HEK293 (cell line): ENCODE data around the gene ENGASE.

ENCODE experiments used
- CTCF ChIA-PET: fragments of 350-600 bp; formaldehyde crosslinking; extraction: SDS; loops from one replicate; lab custom pipeline; 2021; ENCODE audit warnings: antibody characterized with exemption; lab: Yijun Ruan, JAX
- POLR2A ChIA-PET: fragments of 300-600 bp; formaldehyde crosslinking; extraction: SDS; loops from one replicate; lab custom pipeline; 2020; ENCODE audit warnings: antibody characterized with exemption, inconsistent platforms; lab: Yijun Ruan, JAX
- H3K27ac ChIP-seq: fragments of 200-500 bp; sonication (Bioruptor generic); 2 replicates; pipeline ENCODE4 v1.5.1; 2014; ENCODE audit warnings: low read depth, low read length, control low read depth, inconsistent platforms; ENCODE audit errors: extremely low read depth
- H3K36me3 ChIP-seq, 2 experiments: fragments of 200-500 bp in 1 of 2; sonication (Bioruptor generic) in 1 of 2; 1 replicate in 1 of 2; 2 replicates in 1 of 2; pipeline ENCODE4 v1.5.1; 2014 to 2017; ENCODE audit warnings: inconsistent platforms in 2 of 2, low read length in 2 of 2; ENCODE audit not compliant: control insufficient read depth in 2 of 2, insufficient read depth in 1 of 2
- H3K4me1 ChIP-seq: fragments of 200-500 bp; sonication (Bioruptor generic); 2 replicates; pipeline ENCODE4 v1.5.1; 2014; ENCODE audit warnings: mild to moderate bottlenecking, low read length, inconsistent platforms; ENCODE audit not compliant: control insufficient read depth, insufficient read depth
- H3K4me3 ChIP-seq: 2 replicates; pipeline ENCODE4 v1.5.1; 2011; ENCODE audit warnings: low read depth, mild to moderate bottlenecking, control low read depth, low read length, moderate library complexity
- H3K9me3 ChIP-seq: fragments of 200-500 bp; sonication (Bioruptor generic); 2 replicates; pipeline ENCODE4 v1.5.1; 2014; ENCODE audit warnings: low read depth, low read length, inconsistent platforms; ENCODE audit not compliant: control insufficient read depth, insufficient read depth
- AEBP2 ChIP-seq: fragments of 450-650 bp; formaldehyde crosslinking; IDR thresholded peaks from 2 replicates; pipeline ENCODE4 v1.5.1; 2016; ENCODE audit warnings: missing biosample characterization, missing genetic modification characterization, borderline replicate concordance
- HOXC10 ChIP-seq: sonication (generic); formaldehyde crosslinking; IDR thresholded peaks from 2 replicates; pipeline ENCODE4 v1.8.1; 2023; ENCODE audit warnings: mild to moderate bottlenecking, missing genetic modification reagents
- PRDM10 ChIP-seq: fragments of 450-650 bp; formaldehyde crosslinking; IDR thresholded peaks from 2 replicates; pipeline ENCODE4 v1.5.1; 2016; ENCODE audit warnings: missing biosample characterization, missing genetic modification characterization
- RBAK ChIP-seq: fragments of 450-650 bp; formaldehyde crosslinking; IDR thresholded peaks from 2 replicates; pipeline ENCODE4 v1.5.1; 2016; ENCODE audit warnings: missing biosample characterization, missing genetic modification characterization
- TSHZ1 ChIP-seq: fragments of 450-650 bp; formaldehyde crosslinking; IDR thresholded peaks from 2 replicates; pipeline ENCODE4 v1.5.1; 2016; ENCODE audit warnings: missing biosample characterization, missing genetic modification characterization, borderline replicate concordance
- ZBTB11 ChIP-seq: fragments of 450-650 bp; formaldehyde crosslinking; conservative IDR thresholded peaks from 2 replicates; pipeline ENCODE4 v1.5.1; 2016; ENCODE audit warnings: low read depth, missing biosample characterization, missing genetic modification characterization
- ZBTB44 ChIP-seq: fragments of 450-650 bp; IDR thresholded peaks from 2 replicates; pipeline ENCODE4 v1.5.1; 2018; ENCODE audit warnings: missing biosample characterization, mild to moderate bottlenecking, missing genetic modification characterization
- ZNF114 ChIP-seq: fragments of 450-650 bp; formaldehyde crosslinking; IDR thresholded peaks from 2 replicates; pipeline ENCODE4 v1.5.0; 2017; ENCODE audit warnings: missing biosample characterization, missing genetic modification characterization
- ZNF391 ChIP-seq: fragments of 450-650 bp; formaldehyde crosslinking; IDR thresholded peaks from 2 replicates; pipeline ENCODE4 v1.5.1; 2016; ENCODE audit warnings: low read depth, missing biosample characterization, missing genetic modification characterization, borderline replicate concordance
- ZNF426 ChIP-seq: fragments of 450-650 bp; formaldehyde crosslinking; IDR thresholded peaks from 2 replicates; pipeline ENCODE4 v1.5.1; 2017; ENCODE audit warnings: missing biosample characterization, missing genetic modification characterization, mild to moderate bottlenecking, inconsistent platforms, moderate library complexity
- ZNF548 ChIP-seq: fragments of 450-650 bp; formaldehyde crosslinking; IDR thresholded peaks from 2 replicates; pipeline ENCODE4 v1.5.1; 2016; ENCODE audit warnings: missing biosample characterization, missing genetic modification characterization
- ZNF555 ChIP-seq: fragments of 450-650 bp; formaldehyde crosslinking; conservative IDR thresholded peaks from 2 replicates; pipeline ENCODE4 v1.5.1; 2017; ENCODE audit warnings: missing biosample characterization, mild to moderate bottlenecking, missing genetic modification characterization, inconsistent platforms
- ZNF624 ChIP-seq: fragments of 450-650 bp; formaldehyde crosslinking; IDR thresholded peaks from 2 replicates; pipeline ENCODE4 v1.5.1; 2017; ENCODE audit warnings: missing biosample characterization, missing genetic modification characterization
- ZNF658 ChIP-seq: fragments of 450-650 bp; formaldehyde crosslinking; IDR thresholded peaks from 2 replicates; pipeline ENCODE4; 2016; ENCODE audit warnings: missing biosample characterization, missing genetic modification characterization
- ZNF660 ChIP-seq: fragments of 450-650 bp; IDR thresholded peaks from 2 replicates; pipeline ENCODE4 v1.5.1; 2018; ENCODE audit warnings: missing biosample characterization, mild to moderate bottlenecking, missing genetic modification characterization
- ZNF791 ChIP-seq: fragments of 450-650 bp; formaldehyde crosslinking; IDR thresholded peaks from 2 replicates; pipeline ENCODE4 v1.5.1; 2016; ENCODE audit warnings: missing biosample characterization, missing genetic modification characterization

Gene ENGASE

GRCh38 chr17:79057737-79058385, 16.8 kb upstream of the ENGASE start (continued):
- TF ChIP-seq AEBP2, result no peak
- TF ChIP-seq ZNF658 (tag by site-specific recombination), result no peak
- no peak for TF ChIP-seq ZNF548 (tag by site-specific recombination)

- Histone ChIP-seq H3K27ac (no peak overlapping the region), H3K4me1 (no peaks in the 10 kb centered on the region), H3K4me3 (no peak overlapping the region), H3K9me3 (no peaks in the 10 kb centered on the region), H3K36me3 (no peaks in the 10 kb centered on the region)
- no peak for TF ChIP-seq ZNF114
- no peak for TF ChIP-seq ZNF658 (tag by site-specific recombination)
- no peak for TF ChIP-seq ZNF426 (tag by site-specific recombination)
- no peak for TF ChIP-seq ZNF791 (tag by site-specific recombination)
- no peak for TF ChIP-seq ZBTB11 (tag by site-specific recombination)
- no peak for TF ChIP-seq ZNF391 (tag by site-specific recombination)
- TF ChIP-seq ZNF624 (tag by site-specific recombination), result no peak
- TF ChIP-seq ZBTB44 (tag by site-specific recombination), result no peak
- TF ChIP-seq HOXC10 (CRISPR knock-in tag), result no peak
- no peak for TF ChIP-seq TSHZ1 (tag by site-specific recombination)
- no peak for TF ChIP-seq PRDM10 (tag by site-specific recombination)
- no peak for TF ChIP-seq RBAK (tag by site-specific recombination)
- TF ChIP-seq ZNF555 (tag by site-specific recombination), result no peak
- no peak for TF ChIP-seq ZNF660
- ChIA-PET POLR2A (interaction anchor here (1.0 kb wide), 1 partner anchor 53 kb away, joined by 5 read pairs; the partner anchor contains the start of gene CANT1), CTCF (interaction anchor here (0.6 to 6.7 kb wide), 7 partner anchors 12 to 328 kb away, joined by 3 to 94 read pairs (median 4); partner anchors contain the start of gene ENGASE)
These were observed 11.9 kb upstream of the ENGASE start for GRCh38 chr17:79062691-79063090.
